ENCODE results near the gene DDX56. TPM values are rescaled to one million over a fixed set of nuclear protein-coding genes. Genes with fewer than 3 reads are reported as not detected.

DDX56 gene
- total RNA-seq, 2 donors from 2014 or later: 32.2 to 54.1 TPM

- Histone ChIP-seq H3K9me3 (no peaks in the 10 kb centered on the region), H3K4me3 (no peak overlapping the region), H3K36me3 (replicated peaks in 1 of 2; ENCODE audit: insufficient read depth in 1 of 2, low read depth in 2 of 2) (no peaks in the 10 kb centered on the region), H3K27me3 (no peaks in the 10 kb centered on the region), H3K27ac (no peak overlapping the region), H3K4me1 (no peaks in the 10 kb centered on the region)
- TF ChIP-seq CTCF (IDR thresholded peaks at IDR 0.05): no peak
- ATAC-seq (no peak), DNase-seq (no peak)
- intact Hi-C loops (cut with DNase I): no loop called here
- 62 to 66% methylated on average over 3 of the region's 3 CpGs for WGBS, 2 donors
Measured at GRCh38 chr7:44518761-44519160, 54.9 kb downstream of the DDX56 start.

- TF ChIP-seq POLR2A (IDR thresholded peaks at IDR 0.05) (no peak), CTCF (IDR thresholded peaks at IDR 0.05) (no peak)
- DNase-seq: no peak
- Histone ChIP-seq H3K36me3 (replicated peaks in 1 of 2; ENCODE audit: insufficient read depth in 1 of 2, low read depth in 2 of 2) (no peaks in the 10 kb centered on the region), H3K4me1 (no peaks in the 10 kb centered on the region), H3K27me3 (no peaks in the 10 kb centered on the region), H3K4me3 (no peak overlapping the region), H3K27ac (no peak overlapping the region), H3K9me3 (no peaks in the 10 kb centered on the region)
- intact Hi-C loops (cut with DNase I): no loop called here
- WGBS, 2 donors: 79 to 89% methylated on average over 6 to 8 of the region's 8 CpGs
- ATAC-seq: no peak
Measured at GRCh38 chr7:44517175-44517574, 56.5 kb downstream of the DDX56 start.

Other genes starting within 250 kb of the DDX56 start
- gene CAMK2B, start 248.3 kb downstream of the DDX56 start, total RNA-seq: 1 to 10 TPM in 1 of 2 donors, under 1 TPM in 1; 0.52 to 7.6 TPM
- 10 to 100 TPM; 20.4 to 20.8 TPM for gene NUDCD3, start 83.2 kb downstream of the DDX56 start, total RNA-seq
- under 1 TPM in 1 of 2 donors, not detected in 1; 0.52 TPM for gene NPC1L1, start 32.6 kb downstream of the DDX56 start, total RNA-seq
- 10 to 100 TPM; 52.4 to 65.6 TPM for gene TMED4, start 8.3 kb upstream of the DDX56 start, total RNA-seq
- gene OGDH, start 32.7 kb upstream of the DDX56 start, total RNA-seq: 10 to 100 TPM; 36.1 to 46.1 TPM
- 10 to 100 TPM; 30.9 to 50.4 TPM for gene ZMIZ2, start 174.9 kb upstream of the DDX56 start, total RNA-seq
- gene PPIA, start 222.8 kb upstream of the DDX56 start, total RNA-seq: 100 to 1,000 TPM; 352 to 366 TPM